HepG2 (cell line): ENCODE data around the gene RSBN1L. TPM values are rescaled to one million over a fixed set of nuclear protein-coding genes. Genes with fewer than 3 reads are reported as not detected.
A peak's percentile ranks its signal among the peaks of the same experiment; 100 is the strongest.

Experiments
- HNF1A ChIP-seq, 2 experiments: sonication (generic) in 1 of 2; formaldehyde crosslinking in 1 of 2; IDR thresholded peaks; 2 replicates each; pipeline versions ENCODE4 v1.4.0 to v1.6.1; 2016 to 2020; ENCODE audit warnings: borderline replicate concordance in 1 of 2, low read depth in 1 of 2, mild to moderate bottlenecking in 1 of 2, missing genetic modification reagents in 1 of 2
- IRF9 ChIP-seq: sonication (generic); formaldehyde crosslinking; IDR thresholded peaks from 2 replicates; pipeline ENCODE4 v1.8.0; 2022; ENCODE audit warnings: missing genetic modification reagents, mild to moderate bottlenecking, borderline replicate concordance
- ZNF687 ChIP-seq: sonication (generic); formaldehyde crosslinking; IDR thresholded peaks from 2 replicates; pipeline ENCODE4 v1.5.1; 2020; ENCODE audit warnings: mild to moderate bottlenecking, missing genetic modification reagents, moderate library complexity
- polyA plus RNA-seq, 8 experiments: library from polyadenylated mRNA; depleted of rRNA in 3 of 8; stranded (reverse) in 7 of 8; unstranded in 1 of 8; fragments of >200 nt; fragmentation: Illumina TruSeq in 4 of 8; extraction: Trizol in 4 of 8; gene quantifications; 2 replicates each; pipeline versions ENCODE4 v1.2.1 to v1.2.3, GENCODE V29; 2011 to 2016; ENCODE audit warnings: low read depth in 4 of 8, missing spikeins in 1 of 8, mixed read lengths in 1 of 8; ENCODE audit not compliant: insufficient read depth in 1 of 8
- total RNA-seq, 5 experiments: library from RNA; depleted of rRNA; stranded (reverse); fragments of >200 nt; fragmentation: Illumina TruSeq; extraction: Trizol; gene quantifications; 2 replicates each; pipeline ENCODE4 v1.2.3, GENCODE V29; 2016; ENCODE audit warnings: low read depth in 1 of 5

RSBN1L gene
- total and polyA plus RNA-seq, 2 of the 13 experiments (the other 11 are each of a cell fraction or from before 2014, with no cell fraction given), result 7.7 to 21.3 TPM

GRCh38 chr7:77797734-77798393, 101.6 kb downstream of the RSBN1L start (continued):
- TF ChIP-seq ZNF687 (CRISPR knock-in tag), result peak; percentile 21
- no peak for TF ChIP-seq HNF1A (IDR thresholded peaks at IDR 0.05; ENCODE audit: low read depth)
- TF ChIP-seq HNF1A (CRISPR knock-in tag; IDR thresholded peaks at IDR 0.05; ENCODE audit: borderline replicate concordance), result 0 out of 2 replicates have a peak, but pooled peaks have one; percentile 20
- TF ChIP-seq IRF9 (CRISPR knock-in tag), result peak; percentile 63; the same call in 1 of the 2 replicates
